Fibroblast of the aortic adventitia (primary cell): ENCODE data around the gene MEGF8. TPM values are rescaled to one million over a fixed set of nuclear protein-coding genes. Genes with fewer than 3 reads are reported as not detected.

Source experiments
- DNase-seq: peaks from one replicate; pipeline ENCODE4 v3.0.0-alpha.2; 2010; ENCODE audit warnings: low read depth
- H3K4me3 ChIP-seq: 2 replicates; pipeline ENCODE4 v1.5.1; 2011; ENCODE audit warnings: low read depth, mild to moderate bottlenecking, control low read depth, low read length, moderate library complexity
- CTCF ChIP-seq: IDR thresholded peaks from 2 replicates; pipeline ENCODE4 v1.5.1; 2011; ENCODE audit warnings: mild to moderate bottlenecking, low read length, control low read depth, inconsistent platforms; ENCODE audit not compliant: insufficient read depth
- total RNA-seq: library from RNA; depleted of rRNA; stranded (reverse); fragments of >200 nt; gene quantifications from 2 replicates; pipeline ENCODE4 v1.2.3, GENCODE V29; 2012; ENCODE audit warnings: low replicate concordance

Gene MEGF8
- total RNA-seq, 1 donor: 20.0 TPM

GRCh38 chr19:42370068-42370520 lies 44.7 kb downstream of the MEGF8 start:
- no peak for TF ChIP-seq CTCF
- no peak for DNase-seq
- H3K4me3 ChIP-seq: no peak overlapping the region

GRCh38 chr19:42370626-42371175 lies 45.3 kb downstream of the MEGF8 start:
- no peak overlapping the region for H3K4me3 ChIP-seq
- no peak for TF ChIP-seq CTCF
- DNase-seq: no peak

GRCh38 chr19:42374826-42375376 lies 49.5 kb downstream of the MEGF8 start:
- no peak for TF ChIP-seq CTCF
- no peak for DNase-seq
- H3K4me3 ChIP-seq: no peak overlapping the region

GRCh38 chr19:42375415-42376176 lies 50.2 kb downstream of the MEGF8 start:
- H3K4me3 ChIP-seq: no peak overlapping the region
- DNase-seq: no peak
- no peak for TF ChIP-seq CTCF

- TF ChIP-seq CTCF: no peak
- no peak overlapping the region for H3K4me3 ChIP-seq
- DNase-seq: no peak
Measured at GRCh38 chr19:42376177-42376555, 50.7 kb downstream of the MEGF8 start.

GRCh38 chr19:42378225-42379215 lies 53.1 kb downstream of the MEGF8 start:
- no peak overlapping the region for H3K4me3 ChIP-seq
- no peak for TF ChIP-seq CTCF
- DNase-seq: no peak
